HepG2 (cell line): ENCODE measurements around the gene KISS1R. TPM values are rescaled to one million over a fixed set of nuclear protein-coding genes. Genes with fewer than 3 reads are reported as not detected.

ENCODE experiments used
- AGO2 ChIP-seq: fragments of 200-400 bp; formaldehyde crosslinking; optimal IDR thresholded peaks from 2 replicates; pipeline ENCODE3; 2017; ENCODE audit warnings: mild to moderate bottlenecking, low read depth, low read length, moderate library complexity
- ARID2 ChIP-seq: sonication (generic); formaldehyde crosslinking; IDR thresholded peaks from 2 replicates; pipeline ENCODE4 v1.8.1; 2022; ENCODE audit warnings: mild to moderate bottlenecking, missing genetic modification reagents, borderline replicate concordance
- CEBPB ChIP-seq: IDR thresholded peaks from 2 replicates; pipeline ENCODE4 v1.6.1; 2011; ENCODE audit warnings: low read depth, low read length, improper control_type of control experiment, borderline replicate concordance
- DR1 ChIP-seq: sonication (generic); formaldehyde crosslinking; IDR thresholded peaks from 2 replicates; pipeline ENCODE4 v1.8.0; 2021; ENCODE audit warnings: mild to moderate bottlenecking, missing genetic modification reagents, inconsistent platforms
- FOXA1 ChIP-seq, 2 experiments: fragments of 450-650 bp in 1 of 2; sonication (generic) in 1 of 2; formaldehyde crosslinking in 1 of 2; IDR thresholded peaks; 2 replicates each; pipeline versions ENCODE4 v1.4.0 to v1.6.1; 2016 to 2020; ENCODE audit warnings: missing genetic modification reagents in 1 of 2
- JUNB ChIP-seq: sonication (generic); formaldehyde crosslinking; IDR thresholded peaks from 2 replicates; pipeline ENCODE4 v1.8.0; 2022; ENCODE audit warnings: missing genetic modification reagents, mild to moderate bottlenecking, borderline replicate concordance
- RBFOX2 ChIP-seq: fragments of 200-400 bp; formaldehyde crosslinking; IDR thresholded peaks from 2 replicates; pipeline ENCODE4 v1.6.1; 2017; ENCODE audit warnings: low read depth, mild to moderate bottlenecking, low read length
- SRY ChIP-seq: sonication (generic); formaldehyde crosslinking; IDR thresholded peaks from 2 replicates; pipeline ENCODE4 v1.8.0; 2022; ENCODE audit warnings: mild to moderate bottlenecking, missing genetic modification reagents
- ZEB1 ChIP-seq: IDR thresholded peaks from 2 replicates; pipeline ENCODE4 v1.6.1; 2012; ENCODE audit warnings: mild to moderate bottlenecking, low read depth, inconsistent platforms; ENCODE audit not compliant: insufficient replicate concordance
- ZNF136 ChIP-seq: sonication (generic); formaldehyde crosslinking; IDR thresholded peaks from 2 replicates; pipeline ENCODE4 v1.8.1; 2022; ENCODE audit warnings: low read depth, mild to moderate bottlenecking, moderate library complexity, missing genetic modification reagents
- ZNF326 ChIP-seq: sonication (generic); formaldehyde crosslinking; IDR thresholded peaks from 2 replicates; pipeline ENCODE4 v1.4.0; 2020; ENCODE audit warnings: missing genetic modification reagents, borderline replicate concordance
- ZNF615 ChIP-seq: sonication (generic); formaldehyde crosslinking; IDR thresholded peaks from 2 replicates; pipeline ENCODE4 v1.5.0; 2020; ENCODE audit warnings: mild to moderate bottlenecking, missing genetic modification reagents, borderline replicate concordance
- ZNF652 ChIP-seq: IDR thresholded peaks from 2 replicates; pipeline ENCODE4 v1.6.1; 2016; ENCODE audit warnings: low read depth, borderline replicate concordance
- ZNF768 ChIP-seq: sonication (generic); formaldehyde crosslinking; IDR thresholded peaks from 2 replicates; pipeline ENCODE4 v1.4.0; 2020; ENCODE audit warnings: missing genetic modification reagents
- polyA plus RNA-seq, 8 experiments: library from polyadenylated mRNA; depleted of rRNA in 3 of 8; stranded (reverse) in 7 of 8; unstranded in 1 of 8; fragments of >200 nt; fragmentation: Illumina TruSeq in 4 of 8; extraction: Trizol in 4 of 8; gene quantifications; 2 replicates each; pipeline versions ENCODE4 v1.2.1 to v1.2.3, GENCODE V29; 2011 to 2016; ENCODE audit warnings: low read depth in 4 of 8, missing spikeins in 1 of 8, mixed read lengths in 1 of 8; ENCODE audit not compliant: insufficient read depth in 1 of 8
- total RNA-seq, 5 experiments: library from RNA; depleted of rRNA; stranded (reverse); fragments of >200 nt; fragmentation: Illumina TruSeq; extraction: Trizol; gene quantifications; 2 replicates each; pipeline ENCODE4 v1.2.3, GENCODE V29; 2016; ENCODE audit warnings: low read depth in 1 of 5
- TF ChIP-seq, protein P1 (sequence below): sonication (generic); formaldehyde crosslinking; conservative IDR thresholded peaks from 2 replicates; pipeline ENCODE4 v1.5.0; 2020; ENCODE audit warnings: missing genetic modification reagents
- TF ChIP-seq, protein P2 (sequence below): sonication (generic); formaldehyde crosslinking; IDR thresholded peaks from 2 replicates; pipeline ENCODE4 v1.9.0; 2021; ENCODE audit warnings: missing genetic modification reagents, borderline replicate concordance
- TF ChIP-seq, protein P3 (sequence below): sonication (generic); formaldehyde crosslinking; IDR thresholded peaks from 2 replicates; pipeline ENCODE4 v1.4.0; 2020; ENCODE audit warnings: mild to moderate bottlenecking, low read depth, missing genetic modification reagents
- TF ChIP-seq, protein P4 (sequence below): fragments of 450-650 bp; IDR thresholded peaks from 2 replicates; pipeline ENCODE4 v1.6.1; 2016
- TF ChIP-seq, protein P5 (sequence below): sonication (generic); formaldehyde crosslinking; IDR thresholded peaks from 2 replicates; pipeline ENCODE4 v1.8.0; 2023; ENCODE audit warnings: mild to moderate bottlenecking, missing genetic modification reagents
- TF ChIP-seq, protein P6 (sequence below): IDR thresholded peaks from 2 replicates; pipeline ENCODE4 v1.6.1; 2012; ENCODE audit warnings: inconsistent platforms

Gene KISS1R
- total and polyA plus RNA-seq, 2 of the 13 experiments (the other 11 are each of a cell fraction or from before 2014, with no cell fraction given): 1.1 to 10.2 TPM

DNA sequence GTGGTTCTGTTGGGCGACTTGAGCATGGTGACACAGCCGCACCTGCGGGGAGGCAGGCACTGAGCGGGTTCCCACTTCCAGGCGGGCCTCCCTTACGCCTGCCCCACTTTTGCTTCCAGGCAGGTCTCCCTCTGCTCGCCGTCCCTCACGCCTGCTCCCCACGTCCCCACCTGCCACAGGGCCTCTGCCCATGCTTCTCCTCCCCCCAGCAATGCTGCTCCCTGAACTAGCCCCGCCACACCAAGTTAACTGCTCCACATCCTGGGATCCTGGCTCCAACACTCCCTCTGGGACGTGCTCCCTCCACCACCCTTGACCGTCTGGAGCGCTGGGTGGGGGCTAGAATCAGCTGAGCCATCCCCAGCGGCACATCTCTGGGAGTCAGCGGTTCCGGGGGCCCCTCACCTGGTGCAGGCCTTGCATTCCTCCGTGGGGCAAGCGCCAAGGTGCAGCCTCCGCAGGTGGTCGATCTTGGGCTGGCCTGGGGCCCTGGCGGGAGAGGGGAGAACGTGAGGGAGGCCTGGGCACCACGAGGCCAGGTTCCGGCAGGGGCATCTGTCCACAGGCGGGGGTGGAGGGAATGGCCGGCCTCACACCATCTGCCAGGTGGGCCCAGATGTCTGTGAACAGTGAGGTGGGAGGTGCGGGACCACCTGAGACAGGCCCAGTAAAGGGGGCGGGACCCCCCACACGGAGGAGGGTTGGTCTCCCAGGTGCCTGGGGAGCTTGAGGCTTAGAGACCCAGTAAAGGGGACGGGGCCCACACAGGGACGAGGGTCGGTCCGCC, 48.5 kb upstream of the KISS1R start (continued):
- TF ChIP-seq ZNF768 (CRISPR knock-in tag): no peak
- TF ChIP-seq, protein P1, sequence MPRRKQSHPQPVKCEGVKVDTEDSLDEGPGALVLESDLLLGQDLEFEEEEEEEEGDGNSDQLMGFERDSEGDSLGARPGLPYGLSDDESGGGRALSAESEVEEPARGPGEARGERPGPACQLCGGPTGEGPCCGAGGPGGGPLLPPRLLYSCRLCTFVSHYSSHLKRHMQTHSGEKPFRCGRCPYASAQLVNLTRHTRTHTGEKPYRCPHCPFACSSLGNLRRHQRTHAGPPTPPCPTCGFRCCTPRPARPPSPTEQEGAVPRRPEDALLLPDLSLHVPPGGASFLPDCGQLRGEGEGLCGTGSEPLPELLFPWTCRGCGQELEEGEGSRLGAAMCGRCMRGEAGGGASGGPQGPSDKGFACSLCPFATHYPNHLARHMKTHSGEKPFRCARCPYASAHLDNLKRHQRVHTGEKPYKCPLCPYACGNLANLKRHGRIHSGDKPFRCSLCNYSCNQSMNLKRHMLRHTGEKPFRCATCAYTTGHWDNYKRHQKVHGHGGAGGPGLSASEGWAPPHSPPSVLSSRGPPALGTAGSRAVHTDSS (CRISPR knock-in tag): no peak
- TF ChIP-seq, protein P2, sequence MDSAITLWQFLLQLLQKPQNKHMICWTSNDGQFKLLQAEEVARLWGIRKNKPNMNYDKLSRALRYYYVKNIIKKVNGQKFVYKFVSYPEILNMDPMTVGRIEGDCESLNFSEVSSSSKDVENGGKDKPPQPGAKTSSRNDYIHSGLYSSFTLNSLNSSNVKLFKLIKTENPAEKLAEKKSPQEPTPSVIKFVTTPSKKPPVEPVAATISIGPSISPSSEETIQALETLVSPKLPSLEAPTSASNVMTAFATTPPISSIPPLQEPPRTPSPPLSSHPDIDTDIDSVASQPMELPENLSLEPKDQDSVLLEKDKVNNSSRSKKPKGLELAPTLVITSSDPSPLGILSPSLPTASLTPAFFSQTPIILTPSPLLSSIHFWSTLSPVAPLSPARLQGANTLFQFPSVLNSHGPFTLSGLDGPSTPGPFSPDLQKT: no peak
- no peak for TF ChIP-seq CEBPB
- no peak for TF ChIP-seq FOXA1 (IDR thresholded peaks at IDR 0.05)
- no peak for TF ChIP-seq FOXA1 (CRISPR knock-in tag; IDR thresholded peaks at IDR 0.05)
- TF ChIP-seq DR1 (CRISPR knock-in tag): no peak
- TF ChIP-seq ZNF136 (CRISPR knock-in tag): no peak
- no peak for TF ChIP-seq JUNB (CRISPR knock-in tag)
- TF ChIP-seq, protein P3, sequence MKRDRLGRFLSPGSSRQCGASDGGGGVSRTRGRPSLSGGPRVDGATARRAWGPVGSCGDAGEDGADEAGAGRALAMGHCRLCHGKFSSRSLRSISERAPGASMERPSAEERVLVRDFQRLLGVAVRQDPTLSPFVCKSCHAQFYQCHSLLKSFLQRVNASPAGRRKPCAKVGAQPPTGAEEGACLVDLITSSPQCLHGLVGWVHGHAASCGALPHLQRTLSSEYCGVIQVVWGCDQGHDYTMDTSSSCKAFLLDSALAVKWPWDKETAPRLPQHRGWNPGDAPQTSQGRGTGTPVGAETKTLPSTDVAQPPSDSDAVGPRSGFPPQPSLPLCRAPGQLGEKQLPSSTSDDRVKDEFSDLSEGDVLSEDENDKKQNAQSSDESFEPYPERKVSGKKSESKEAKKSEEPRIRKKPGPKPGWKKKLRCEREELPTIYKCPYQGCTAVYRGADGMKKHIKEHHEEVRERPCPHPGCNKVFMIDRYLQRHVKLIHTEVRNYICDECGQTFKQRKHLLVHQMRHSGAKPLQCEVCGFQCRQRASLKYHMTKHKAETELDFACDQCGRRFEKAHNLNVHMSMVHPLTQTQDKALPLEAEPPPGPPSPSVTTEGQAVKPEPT (CRISPR knock-in tag): no peak
- TF ChIP-seq ZNF652 (CRISPR knock-in tag): no peak
- TF ChIP-seq AGO2: peak; percentile 69
- no peak for TF ChIP-seq ZNF615 (CRISPR knock-in tag)
- TF ChIP-seq, protein P4, sequence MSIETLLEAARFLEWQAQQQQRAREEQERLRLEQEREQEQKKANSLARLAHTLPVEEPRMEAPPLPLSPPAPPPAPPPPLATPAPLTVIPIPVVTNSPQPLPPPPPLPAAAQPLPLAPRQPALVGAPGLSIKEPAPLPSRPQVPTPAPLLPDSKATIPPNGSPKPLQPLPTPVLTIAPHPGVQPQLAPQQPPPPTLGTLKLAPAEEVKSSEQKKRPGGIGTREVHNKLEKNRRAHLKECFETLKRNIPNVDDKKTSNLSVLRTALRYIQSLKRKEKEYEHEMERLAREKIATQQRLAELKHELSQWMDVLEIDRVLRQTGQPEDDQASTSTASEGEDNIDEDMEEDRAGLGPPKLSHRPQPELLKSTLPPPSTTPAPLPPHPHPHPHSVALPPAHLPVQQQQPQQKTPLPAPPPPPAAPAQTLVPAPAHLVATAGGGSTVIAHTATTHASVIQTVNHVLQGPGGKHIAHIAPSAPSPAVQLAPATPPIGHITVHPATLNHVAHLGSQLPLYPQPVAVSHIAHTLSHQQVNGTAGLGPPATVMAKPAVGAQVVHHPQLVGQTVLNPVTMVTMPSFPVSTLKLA: no peak
- TF ChIP-seq, protein P5, sequence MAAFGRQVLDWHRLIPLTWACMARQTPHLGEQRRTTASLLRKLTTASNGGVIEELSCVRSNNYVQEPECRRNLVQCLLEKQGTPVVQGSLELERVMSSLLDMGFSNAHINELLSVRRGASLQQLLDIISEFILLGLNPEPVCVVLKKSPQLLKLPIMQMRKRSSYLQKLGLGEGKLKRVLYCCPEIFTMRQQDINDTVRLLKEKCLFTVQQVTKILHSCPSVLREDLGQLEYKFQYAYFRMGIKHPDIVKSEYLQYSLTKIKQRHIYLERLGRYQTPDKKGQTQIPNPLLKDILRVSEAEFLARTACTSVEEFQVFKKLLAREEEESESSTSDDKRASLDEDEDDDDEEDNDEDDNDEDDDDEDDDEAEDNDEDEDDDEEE (CRISPR knock-in tag): no peak
- TF ChIP-seq SRY (CRISPR knock-in tag): no peak
- no peak for TF ChIP-seq ZNF326
- no peak for TF ChIP-seq ARID2 (CRISPR knock-in tag)
- TF ChIP-seq, protein P6, sequence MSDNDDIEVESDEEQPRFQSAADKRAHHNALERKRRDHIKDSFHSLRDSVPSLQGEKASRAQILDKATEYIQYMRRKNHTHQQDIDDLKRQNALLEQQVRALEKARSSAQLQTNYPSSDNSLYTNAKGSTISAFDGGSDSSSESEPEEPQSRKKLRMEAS: no peak
- no peak for TF ChIP-seq ZEB1
- peak; percentile 49; the same call in 1 of the 2 replicates for TF ChIP-seq RBFOX2
